Liver (tissue), 9 donors: ENCODE results near the gene C2orf49. TPM values are rescaled to one million over a fixed set of nuclear protein-coding genes. Genes with fewer than 3 reads are reported as not detected.

Experiments
- DNase-seq: peaks from one replicate; pipeline ENCODE4 v3.0.0-alpha.2; 2017; ENCODE audit warnings: low spot score
- H3K27ac ChIP-seq, 2 donors: one replicate each; pipeline ENCODE4 v1.7.0; 2013; ENCODE audit warnings: inconsistent platforms in 2 of 2, low read length in 2 of 2, control low read depth in 1 of 2, low read depth in 1 of 2, mild to moderate bottlenecking in 1 of 2
- H3K27me3 ChIP-seq, 4 donors: one replicate each; pipeline versions ENCODE4 v1.6.1 to v1.7.0; 2013; ENCODE audit warnings: low read length in 3 of 4, inconsistent platforms in 1 of 4, mild to moderate bottlenecking in 1 of 4, moderate library complexity in 1 of 4; ENCODE audit not compliant: control insufficient read depth in 4 of 4, insufficient read depth in 4 of 4
- H3K36me3 ChIP-seq, 4 donors: one replicate each; pipeline versions ENCODE4 v1.6.1 to v1.7.0; 2013; ENCODE audit warnings: low read length in 3 of 4, mild to moderate bottlenecking in 3 of 4, low read depth in 1 of 4, moderate library complexity in 1 of 4; ENCODE audit not compliant: control insufficient read depth in 4 of 4, insufficient read depth in 3 of 4
- H3K4me1 ChIP-seq, 4 donors: one replicate each; pipeline versions ENCODE4 v1.6.1 to v1.7.0; 2013; ENCODE audit warnings: low read length in 3 of 4, mild to moderate bottlenecking in 3 of 4, moderate library complexity in 1 of 4; ENCODE audit not compliant: control insufficient read depth in 4 of 4, insufficient read depth in 4 of 4
- H3K4me3 ChIP-seq, 3 donors: one replicate each; pipeline versions ENCODE4 v1.6.1 to v1.7.0; 2013; ENCODE audit warnings: low read length in 3 of 3, control low read depth in 1 of 3, low read depth in 1 of 3, mild to moderate bottlenecking in 1 of 3
- H3K9ac ChIP-seq, 2 donors: one replicate each; pipeline ENCODE4 v1.7.0; 2013; ENCODE audit warnings: low read length in 2 of 2, mild to moderate bottlenecking in 2 of 2, moderate library complexity in 2 of 2, control low read depth in 1 of 2, low read depth in 1 of 2
- H3K9me3 ChIP-seq, 4 donors: one replicate each; pipeline versions ENCODE4 v1.6.1 to v1.7.0; 2013; ENCODE audit warnings: low read length in 3 of 4; ENCODE audit not compliant: control insufficient read depth in 4 of 4
- ATF3 ChIP-seq: IDR thresholded peaks from 2 replicates; pipeline ENCODE4 v1.6.1; 2016; ENCODE audit warnings: antibody characterized with exemption
- CTCF ChIP-seq: fragments of 150-350 bp; IDR thresholded peaks from 2 replicates; pipeline ENCODE4 v1.5.1; 2017; ENCODE audit warnings: improper control_type of control experiment, low read depth, low read length; ENCODE audit not compliant: missing input control
- EGR1 ChIP-seq, 2 donors: IDR thresholded peaks; 2 replicates each; pipeline ENCODE4 v1.6.1; 2016 to 2018; ENCODE audit warnings: antibody characterized with exemption in 2 of 2, low read depth in 2 of 2
- FOXA1 ChIP-seq: IDR thresholded peaks from 2 replicates; pipeline ENCODE4 v1.6.1; 2016; ENCODE audit warnings: antibody characterized with exemption
- FOXA2 ChIP-seq: IDR thresholded peaks from 2 replicates; pipeline ENCODE4 v1.6.1; 2016; ENCODE audit warnings: antibody characterized with exemption
- GABPA ChIP-seq, 2 donors: IDR thresholded peaks in 1 of 2; conservative IDR thresholded peaks in 1 of 2; 2 replicates each; pipeline ENCODE4 v1.6.1; 2016; ENCODE audit warnings: antibody characterized with exemption in 2 of 2, mild to moderate bottlenecking in 1 of 2, moderate library complexity in 1 of 2
- HNF4A ChIP-seq, 2 donors: conservative IDR thresholded peaks; 2 replicates each; pipeline ENCODE4 v1.6.1; 2016; ENCODE audit warnings: antibody characterized with exemption in 2 of 2, mild to moderate bottlenecking in 2 of 2
- HNF4G ChIP-seq: IDR thresholded peaks from 2 replicates; pipeline ENCODE4 v1.6.1; 2016; ENCODE audit warnings: antibody characterized with exemption
- JUND ChIP-seq, 2 donors: IDR thresholded peaks; 2 replicates each; pipeline ENCODE4 v1.6.1; 2016; ENCODE audit warnings: antibody characterized with exemption in 2 of 2
- MAX ChIP-seq: IDR thresholded peaks from 2 replicates; pipeline ENCODE4 v1.6.1; 2016; ENCODE audit warnings: antibody characterized with exemption
- NR2F2 ChIP-seq: IDR thresholded peaks from 2 replicates; pipeline ENCODE4 v1.6.1; 2016; ENCODE audit warnings: antibody characterized with exemption
- RAD21 ChIP-seq, 2 donors: IDR thresholded peaks; 2 replicates each; pipeline ENCODE4 v1.6.1; 2016; ENCODE audit warnings: antibody characterized with exemption in 2 of 2, mild to moderate bottlenecking in 2 of 2
- REST ChIP-seq: IDR thresholded peaks from 2 replicates; pipeline ENCODE4 v1.6.1; 2016; ENCODE audit warnings: antibody characterized with exemption, mild to moderate bottlenecking
- RXRA ChIP-seq, 2 donors: IDR thresholded peaks; 2 replicates each; pipeline ENCODE4 v1.6.1; 2017 to 2018; ENCODE audit warnings: antibody characterized with exemption in 2 of 2, mild to moderate bottlenecking in 1 of 2
- SP1 ChIP-seq: IDR thresholded peaks from 2 replicates; pipeline ENCODE4 v1.6.1; 2018; ENCODE audit warnings: antibody characterized with exemption, mild to moderate bottlenecking
- TAF1 ChIP-seq: conservative IDR thresholded peaks from 2 replicates; pipeline ENCODE4 v1.6.1; 2016; ENCODE audit warnings: antibody characterized with exemption, mild to moderate bottlenecking
- YY1 ChIP-seq: IDR thresholded peaks from 2 replicates; pipeline ENCODE4 v1.6.1; 2016; ENCODE audit warnings: antibody characterized with exemption, mild to moderate bottlenecking
- ZBTB33 ChIP-seq: IDR thresholded peaks from 2 replicates; pipeline ENCODE4 v1.6.1; 2016; ENCODE audit warnings: antibody characterized with exemption
- WGBS: extraction: QIAGEN DNeasy Blood & Tissue Kit; methylation state at CpG from one replicate; pipeline ENCODE4 v1.1.7; 2013; 5-methylcytosine and 5-hydroxymethylcytosine counted together
- polyA plus RNA-seq, 2 donors: library from polyadenylated mRNA; stranded (reverse) in 1 of 2; unstranded in 1 of 2; fragments of 200-250 nt in 1 of 2; fragments of >200 nt in 1 of 2; fragmentation: Nextera tagmentation in 1 of 2; extraction: Ambion mirVana in 1 of 2; gene quantifications; one replicate each; pipeline versions ENCODE4 v1.2.1 to v1.2.3, GENCODE V29; 2013 to 2015
- total RNA-seq, 2 donors: library from RNA; depleted of rRNA; stranded (reverse); fragments of >200 nt; gene quantifications; one replicate each; pipeline ENCODE4 v1.2.3, GENCODE V29; 2014
- donor health status: healthy.
- donor health status: healthy.
- donor health status: healthy.
- donor health status: healthy.
- donor health status: healthy.

The C2orf49 gene
- 1 to 10 TPM; 8.2 TPM for total RNA-seq
- 1 to 10 TPM; 3.3 to 8.1 TPM for polyA plus RNA-seq

- H3K36me3 ChIP-seq: peaks cover 0 to 18% (median 13%) of the 10 kb centered on the region in 4 donors
- peak within 1 kb of the TSS; percentile 57 to 95 (median 85) for H3K4me3 ChIP-seq
- peak; percentile 91 for DNase-seq
- peak; percentile 90 for TF ChIP-seq YY1
- peak; percentile 70 for TF ChIP-seq SP1
- TF ChIP-seq ATF3: peak; percentile 55
- TF ChIP-seq HNF4G: no peak
- peak; percentile 84 for TF ChIP-seq MAX
- no peak for TF ChIP-seq ZBTB33
- no peak for TF ChIP-seq REST
- TF ChIP-seq CTCF: no peak
- TF ChIP-seq NR2F2: peak; percentile 100
- peak; percentile 45 for TF ChIP-seq FOXA1
- no peak for TF ChIP-seq RAD21 (IDR thresholded peaks at IDR 0.05)
- TF ChIP-seq EGR1 (IDR thresholded peaks at IDR 0.05; ENCODE audit: low read depth in 2 of 2): no peak
- TF ChIP-seq GABPA (IDR thresholded peaks at IDR 0.05 in 1 of 2, conservative IDR thresholded peaks at IDR 0.05 in 1 of 2): peak; percentile 73 to 93
- TF ChIP-seq JUND (IDR thresholded peaks at IDR 0.05): peak in 1 of 2 donors; percentile 46
- no peak for TF ChIP-seq FOXA2
- no peak for TF ChIP-seq TAF1
- peak; percentile 98 for TF ChIP-seq RXRA (IDR thresholded peaks at IDR 0.05)
- peak; percentile 31 to 49 for TF ChIP-seq HNF4A (conservative IDR thresholded peaks at IDR 0.05)
- no peaks in the 10 kb centered on the region for H3K9me3 ChIP-seq
- H3K4me1 ChIP-seq: peaks cover 2 to 24% (median 22%) of the 10 kb centered on the region in 4 donors
- peak within 1 kb of the TSS; percentile 86 to 97 for H3K27ac ChIP-seq
- H3K9ac ChIP-seq: peak within 1 kb of the TSS; percentile 95 to 97
- H3K27me3 ChIP-seq: no peaks in the 10 kb centered on the region
- under 1% methylated on average over 58 of the region's 58 CpGs for WGBS
Measured at GRCh38 chr2:105337122-105338019, at the start of gene C2orf49. TSS of gene C2orf49 (plus strand) at chr2:105337540. CDS start at chr2:105337588, 48 bp downstream.
